D721Med (cell line): ENCODE results near the gene ABCA2.
A peak's percentile ranks its signal among the peaks of the same experiment; 100 is the strongest.

ENCODE experiments used
- DNase-seq: peaks from one replicate; pipeline ENCODE4 v3.0.0; 2011; ENCODE audit warnings: low spot score; ENCODE audit not compliant: insufficient read length
- FAIRE-seq: peaks from 2 replicates; lab custom pipeline; 2011; peaks lifted over from hg19 to GRCh38; lab: Jason Lieb, UNC
- TF ChIP-seq, protein P1 (sequence below): IDR thresholded peaks from 2 replicates; pipeline ENCODE4 v1.5.1; 2012; ENCODE audit warnings: mild to moderate bottlenecking, control low read depth; ENCODE audit not compliant: insufficient read depth; ENCODE audit errors: missing control alignments

Gene ABCA2

DNA sequence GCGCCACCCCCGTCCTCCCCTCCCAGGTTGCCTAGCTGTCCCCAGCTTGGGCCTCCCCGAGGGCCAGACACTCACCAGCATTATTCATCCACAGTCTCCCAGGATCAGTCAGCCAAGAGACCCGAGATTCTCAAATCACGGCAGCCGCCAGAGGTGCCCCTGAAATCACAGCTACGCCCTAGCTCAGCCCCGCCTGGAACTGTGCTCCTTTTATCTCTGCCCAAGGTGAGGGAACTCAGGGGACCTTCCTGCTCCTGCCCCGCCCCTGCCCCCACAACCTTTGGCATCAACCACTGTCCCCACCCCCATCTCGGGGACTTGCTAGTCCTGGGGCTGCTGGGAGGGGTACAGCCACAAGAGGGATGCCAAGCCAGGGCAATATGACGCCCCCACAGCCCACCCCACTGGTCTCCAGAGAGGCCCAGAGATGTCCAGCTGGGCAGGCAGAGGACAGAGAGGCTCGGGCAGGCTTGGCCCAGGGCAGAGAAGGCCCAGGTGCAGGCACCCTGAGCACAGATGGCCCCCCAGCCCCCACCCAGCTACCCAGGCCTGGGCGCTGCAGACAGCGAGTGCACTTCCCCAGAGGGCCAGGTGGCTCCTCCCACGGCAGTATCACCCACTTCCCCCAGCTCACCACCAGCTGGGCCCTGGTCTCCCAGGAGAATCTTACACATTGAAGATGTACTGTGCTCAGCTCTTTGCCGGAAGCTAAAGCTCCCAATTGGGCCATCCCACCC, 4.0 kb upstream of the ABCA2 start, which contains the start of gene FUT7:
FUT7 (minus strand) TSS at position 185 of the 737 bp plus-strand sequence; CDS start at position 88, 97 bp downstream.
- no peak for DNase-seq
- no peak for FAIRE-seq

DNA sequence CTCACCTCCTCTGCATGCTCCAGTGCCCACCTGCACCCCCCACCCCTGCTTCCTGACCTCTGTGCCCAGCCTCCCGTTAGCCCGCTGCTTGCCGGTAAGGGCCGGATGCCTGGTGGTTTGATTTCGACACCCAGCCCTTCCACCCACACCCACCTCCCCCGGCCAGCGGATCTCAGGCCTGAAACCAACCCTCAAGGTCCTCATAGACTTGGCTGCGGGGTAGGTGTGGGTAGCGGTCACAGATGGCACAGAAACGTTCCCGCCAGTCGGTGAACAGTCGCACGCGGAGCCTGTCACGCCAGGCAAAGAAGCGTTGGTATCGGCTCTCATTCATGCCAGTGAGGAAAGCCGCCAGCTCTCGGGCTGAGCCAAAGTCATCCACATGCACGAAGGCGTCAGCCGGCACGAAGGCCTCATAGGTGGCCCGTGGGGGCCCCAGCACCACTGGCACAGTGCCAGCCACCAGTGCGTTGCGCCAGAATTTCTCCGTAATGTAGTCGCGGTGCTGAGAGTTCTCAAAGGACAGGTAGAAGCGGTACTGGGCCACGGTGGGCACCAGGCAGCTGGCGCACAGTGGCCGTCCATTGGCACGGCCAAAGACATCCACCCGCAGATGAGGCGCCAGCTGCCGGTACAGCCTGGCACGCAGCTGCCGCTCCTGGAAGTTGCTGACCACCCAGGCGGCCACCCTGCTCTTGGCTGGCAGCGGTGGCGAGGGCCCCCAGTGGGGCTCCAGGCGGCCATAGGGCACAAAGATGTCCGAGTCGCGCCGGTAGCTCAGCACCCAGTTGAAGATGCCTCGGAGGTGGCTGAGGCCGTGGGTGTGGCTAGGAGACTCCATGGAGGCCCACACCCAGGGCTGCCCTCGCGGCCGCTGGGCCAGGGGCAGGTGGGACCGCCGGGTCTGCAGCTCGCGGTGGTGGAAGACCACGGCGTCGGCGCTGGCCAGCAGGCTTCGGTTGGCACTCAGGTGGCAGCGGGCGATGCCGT, 2.8 kb upstream of the ABCA2 start:
- TF ChIP-seq, protein P1, sequence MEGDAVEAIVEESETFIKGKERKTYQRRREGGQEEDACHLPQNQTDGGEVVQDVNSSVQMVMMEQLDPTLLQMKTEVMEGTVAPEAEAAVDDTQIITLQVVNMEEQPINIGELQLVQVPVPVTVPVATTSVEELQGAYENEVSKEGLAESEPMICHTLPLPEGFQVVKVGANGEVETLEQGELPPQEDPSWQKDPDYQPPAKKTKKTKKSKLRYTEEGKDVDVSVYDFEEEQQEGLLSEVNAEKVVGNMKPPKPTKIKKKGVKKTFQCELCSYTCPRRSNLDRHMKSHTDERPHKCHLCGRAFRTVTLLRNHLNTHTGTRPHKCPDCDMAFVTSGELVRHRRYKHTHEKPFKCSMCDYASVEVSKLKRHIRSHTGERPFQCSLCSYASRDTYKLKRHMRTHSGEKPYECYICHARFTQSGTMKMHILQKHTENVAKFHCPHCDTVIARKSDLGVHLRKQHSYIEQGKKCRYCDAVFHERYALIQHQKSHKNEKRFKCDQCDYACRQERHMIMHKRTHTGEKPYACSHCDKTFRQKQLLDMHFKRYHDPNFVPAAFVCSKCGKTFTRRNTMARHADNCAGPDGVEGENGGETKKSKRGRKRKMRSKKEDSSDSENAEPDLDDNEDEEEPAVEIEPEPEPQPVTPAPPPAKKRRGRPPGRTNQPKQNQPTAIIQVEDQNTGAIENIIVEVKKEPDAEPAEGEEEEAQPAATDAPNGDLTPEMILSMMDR: no peak
- DNase-seq: no peak
- no peak for FAIRE-seq

More for the DNA sequence above, 4.0 kb upstream of the ABCA2 start, which contains the start of gene FUT7:
- TF ChIP-seq, protein P1: no peak

DNA sequence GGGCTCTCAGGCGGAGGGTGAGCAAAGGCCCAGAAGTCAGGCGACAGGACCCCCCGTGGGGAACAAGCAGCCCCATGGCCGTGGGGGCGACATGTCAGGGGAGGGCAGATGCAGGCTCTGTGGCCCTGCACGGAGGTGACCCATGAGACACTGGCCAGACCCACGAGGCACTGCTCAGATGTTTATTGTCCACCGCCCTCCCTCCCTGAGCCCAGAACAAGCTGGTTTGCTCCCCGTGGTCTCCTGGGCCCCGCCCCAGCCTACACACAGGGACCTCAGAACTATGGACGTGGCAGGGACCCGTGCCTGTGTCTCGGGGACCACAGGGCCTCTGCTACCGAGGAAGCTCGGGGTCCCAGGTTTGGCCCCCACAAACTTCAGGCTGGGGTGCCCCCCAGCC, 2.0 kb upstream of the ABCA2 start:
- FAIRE-seq: no peak

DNA sequence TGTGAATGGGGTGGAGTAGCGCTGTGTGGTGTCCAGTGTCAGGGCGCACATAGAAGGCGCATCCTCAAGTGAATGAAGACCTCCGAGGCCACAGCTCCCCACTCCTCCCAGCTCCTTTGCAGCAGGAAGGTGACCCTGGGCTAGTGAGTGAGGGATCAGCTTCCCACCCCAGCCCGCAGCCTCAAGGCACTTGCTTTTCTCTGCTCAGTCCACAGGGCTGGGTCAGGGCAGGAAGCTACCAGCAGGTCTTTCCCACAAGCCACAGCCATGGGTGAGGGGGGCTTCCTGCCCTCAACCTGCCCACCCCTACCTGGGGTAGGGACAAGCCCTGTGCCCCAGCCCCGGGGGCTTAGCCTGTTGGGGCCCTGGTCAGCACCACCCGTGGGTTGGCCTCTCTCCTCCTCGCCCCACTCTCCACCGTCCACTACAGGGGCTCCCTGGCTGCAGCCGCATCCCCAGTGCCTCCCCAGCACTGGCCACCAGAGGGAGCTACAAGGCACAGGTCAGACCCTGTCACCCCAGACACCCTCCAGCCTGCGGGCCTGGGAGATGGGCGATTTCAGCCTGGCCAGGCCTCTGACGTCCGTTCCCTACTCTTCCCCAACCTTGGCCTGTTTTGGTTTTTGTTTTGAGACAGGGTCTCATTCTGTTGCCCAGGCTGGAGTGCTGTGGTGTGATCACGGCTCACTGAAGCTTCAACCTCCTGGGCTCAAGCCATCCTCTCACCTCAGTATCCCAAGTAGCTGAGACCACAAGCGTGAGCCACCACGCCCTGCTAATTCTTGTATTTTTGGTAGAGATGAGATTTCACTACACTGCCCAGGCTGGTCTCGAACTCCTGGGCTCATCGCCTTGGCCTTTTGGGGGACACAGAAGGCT, 1.3 kb upstream of the ABCA2 start:
- no peak for DNase-seq
- TF ChIP-seq, protein P1: peak; percentile 76
- no peak for FAIRE-seq

More for the DNA sequence above, 2.0 kb upstream of the ABCA2 start:
- TF ChIP-seq, protein P1: no peak
- no peak for DNase-seq

DNA sequence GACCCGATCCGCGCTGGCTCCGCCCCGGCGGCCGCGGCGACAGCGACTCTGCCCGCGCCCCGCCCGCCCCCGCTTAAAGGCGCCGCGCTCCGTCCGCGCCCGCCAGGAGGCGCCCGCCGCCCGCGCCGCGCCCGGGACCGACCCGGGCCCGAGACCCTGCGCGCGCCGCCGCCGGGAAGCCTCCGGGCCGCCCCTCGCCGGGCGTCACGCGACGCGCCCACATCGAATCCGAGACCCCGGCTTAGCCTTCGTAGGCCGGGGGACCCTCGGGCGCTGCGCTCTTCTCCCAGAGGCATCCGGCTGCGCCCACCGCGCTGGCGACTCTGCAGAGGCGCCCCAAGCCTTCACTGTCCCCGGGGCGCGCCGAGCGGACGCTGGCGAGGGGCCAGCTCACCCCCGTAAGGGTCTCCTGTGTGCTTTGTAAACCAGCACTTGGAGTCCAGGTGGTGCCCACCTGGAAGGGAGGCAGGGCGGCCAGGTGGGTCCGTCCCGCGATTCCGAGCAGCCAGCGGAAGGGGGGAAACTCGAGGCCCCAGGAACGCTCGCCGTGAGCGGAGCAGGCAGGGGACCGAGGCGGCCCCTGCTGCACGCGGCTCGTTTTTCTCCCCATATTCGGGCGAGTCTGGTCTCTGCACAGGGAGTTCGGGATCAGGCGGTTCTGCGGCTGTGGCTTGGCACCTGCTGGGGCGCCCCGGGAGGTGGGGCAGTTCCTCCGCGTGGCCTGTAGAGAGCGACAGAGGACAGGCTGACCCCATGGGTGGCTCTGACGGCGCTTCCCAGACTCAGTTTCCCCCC, 423 bp upstream of the ABCA2 start:
- no peak for DNase-seq
- TF ChIP-seq, protein P1: peak; percentile 48
- no peak for FAIRE-seq

DNA sequence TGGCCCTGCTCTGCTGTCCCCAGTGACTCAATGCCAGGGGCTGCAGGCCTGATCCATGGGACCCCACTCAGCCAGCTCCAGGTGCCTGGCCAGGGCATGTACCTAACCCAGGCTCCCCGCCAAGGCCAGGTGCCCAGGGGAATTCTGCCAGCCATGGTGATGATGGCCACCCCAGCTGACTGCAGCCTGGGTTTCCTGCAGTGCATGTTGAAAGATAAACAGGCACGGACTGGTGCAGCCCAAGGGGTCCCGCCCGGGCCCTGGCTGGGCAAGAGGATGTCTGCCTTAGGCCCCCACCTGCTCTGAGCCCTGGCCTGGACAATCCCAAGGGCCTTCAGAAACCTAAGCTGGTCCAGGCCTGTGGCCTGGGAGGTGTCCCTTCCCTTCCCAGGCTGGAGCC, 1.2 kb downstream of the ABCA2 start:
- DNase-seq: no peak
- TF ChIP-seq, protein P1: no peak
- no peak for FAIRE-seq
